Type B pancreatic cell (in vitro differentiated cells): Measurements from ENCODE around the gene DPY19L2. TPM values are rescaled to one million over a fixed set of nuclear protein-coding genes. Genes with fewer than 3 reads are reported as not detected.

ENCODE experiments used
- DNase-seq: peaks from one replicate; pipeline ENCODE4 v3.0.0; 2021; ENCODE audit warnings: mixed read lengths; ENCODE audit not compliant: unreplicated experiment; ENCODE audit errors: extremely low spot score
- H3K27ac Mint-ChIP-seq: 2 replicates; pipeline ENCODE4 v1.8.0; 2021; ENCODE audit warnings: mild to moderate bottlenecking, mixed read lengths
- H3K27me3 Mint-ChIP-seq: 2 replicates; pipeline ENCODE4 v1.8.0; 2021; ENCODE audit warnings: mixed read lengths
- H3K36me3 Mint-ChIP-seq: 2 replicates; pipeline ENCODE4 v1.8.0; 2021; ENCODE audit warnings: mixed read lengths
- H3K4me1 Mint-ChIP-seq: one replicate; pipeline ENCODE4 v1.8.0; 2021; ENCODE audit warnings: mixed read lengths; ENCODE audit not compliant: unreplicated experiment
- H3K4me3 Mint-ChIP-seq: 2 replicates; pipeline ENCODE4 v1.8.0; 2021; ENCODE audit warnings: mild to moderate bottlenecking, mixed read lengths
- H3K9me3 Mint-ChIP-seq: 2 replicates; pipeline ENCODE4 v1.8.0; 2021; ENCODE audit warnings: mixed read lengths
- CTCF ChIP-seq: fragments of 200-600 bp; sonication (generic); conservative IDR thresholded peaks from 2 replicates; pipeline ENCODE4 v1.5.0; 2021; ENCODE audit warnings: antibody characterized with exemption, mild to moderate bottlenecking
- total RNA-seq: library from RNA; stranded (reverse); gene quantifications from 2 replicates; pipeline ENCODE4 v1.2.1, GENCODE V29; 2021; ENCODE audit warnings: low replicate concordance

The DPY19L2 gene
- total RNA-seq, 1 donor from 2014 or later: 25.0 TPM

DNA sequence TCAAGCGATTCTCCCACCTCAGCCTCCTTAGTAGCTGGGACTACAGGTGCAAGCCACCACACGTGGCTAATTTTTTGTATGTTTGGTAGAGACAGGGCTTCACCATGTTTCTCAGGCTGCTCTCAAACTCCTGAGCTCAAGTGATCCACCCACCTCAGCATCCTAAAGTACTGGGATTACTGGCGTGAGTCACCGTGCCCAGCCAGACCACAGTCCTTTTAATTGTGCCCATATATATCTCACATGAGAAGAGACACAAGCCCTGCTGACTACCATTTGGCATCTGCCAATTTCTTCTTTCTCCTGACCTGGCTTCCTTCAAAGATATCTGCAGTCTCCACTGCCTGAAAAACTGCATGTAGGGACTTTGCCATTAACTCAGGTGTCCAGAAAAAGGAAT, 142.5 kb downstream of the DPY19L2 start:
- no peak overlapping the region for H3K27ac Mint-ChIP-seq
- TF ChIP-seq CTCF: no peak
- no peak for DNase-seq

GRCh38 chr12:63521706-63522105, 146.6 kb downstream of the DPY19L2 start:
- peaks cover 4% of the 10 kb centered on the region for H3K27me3 Mint-ChIP-seq
- H3K36me3 Mint-ChIP-seq: no peaks in the 10 kb centered on the region
- no peak overlapping the region for H3K4me3 Mint-ChIP-seq
- no peak for DNase-seq
- H3K9me3 Mint-ChIP-seq: no peaks in the 10 kb centered on the region
- no peak for TF ChIP-seq CTCF
- H3K27ac Mint-ChIP-seq: no peak overlapping the region
- peaks cover 4% of the 10 kb centered on the region for H3K4me1 Mint-ChIP-seq

More for the DNA sequence above, 142.5 kb downstream of the DPY19L2 start:
- Mint-ChIP-seq H3K4me1 (peaks cover 4% of the 10 kb centered on the region), H3K27me3 (no peaks in the 10 kb centered on the region), H3K36me3 (no peaks in the 10 kb centered on the region), H3K9me3 (no peaks in the 10 kb centered on the region), H3K4me3 (no peak overlapping the region)

Other genes starting within 250 kb of the DPY19L2 start
- 15.4 and 19.2 TPM in 2 replicates for gene RXYLT1, start 111.4 kb upstream of the DPY19L2 start, total RNA-seq
- 13.1 and 14.9 TPM in 2 replicates for gene SRGAP1, start 176.2 kb upstream of the DPY19L2 start, total RNA-seq